Measurements from ENCODE around the gene SLC30A5. TPM values are rescaled to one million over a fixed set of nuclear protein-coding genes. Genes with fewer than 3 reads are reported as not detected.

Gene SLC30A5
- total RNA-seq (2013; cell fraction: nucleolus; rRNA removed), result 37.9 and 41.0 TPM in 2 replicates
- 50.1 and 60.4 TPM in 2 replicates for total RNA-seq (2014; rRNA removed)
- 38.5 and 45.1 TPM in 2 replicates for total RNA-seq (2014; rRNA removed; fragmentation: Illumina TruSeq; extraction: Trizol)
- total RNA-seq (2021), result 25.5 and 32.2 TPM in 2 replicates
- polyA plus RNA-seq (2011; ENCODE audit: low read depth), result 13.6 TPM
- polyA plus RNA-seq (2011; rRNA removed), result 41.5 and 45.6 TPM in 2 replicates
- polyA plus RNA-seq (2011; cell fraction: cytosol; rRNA removed), result 21.2 and 21.6 TPM in 2 replicates
- polyA plus RNA-seq (2011; cell fraction: nucleus; rRNA removed), result 21.4 and 26.0 TPM in 2 replicates
- polyA plus RNA-seq (2012), result 22.2 and 26.6 TPM in 2 replicates
- 38.3 and 48.0 TPM in 2 replicates for polyA plus RNA-seq (2014; fragmentation: Illumina TruSeq; extraction: Trizol)
- 10 to 100 TPM; 14.7 to 27.5 TPM for polyA plus RNA-seq (2014; fragmentation: Nextera tagmentation; extraction: Ambion mirVana)
- polyA plus RNA-seq (2014; rRNA removed), result 27.7 and 30.6 TPM in 2 replicates
- polyA plus RNA-seq (2016; fragmentation: Nextera tagmentation; extraction: Ambion mirVana), result 10 to 100 TPM; 64.5 to 67.9 TPM
- 39.9 and 59.1 TPM in 2 replicates for polyA minus RNA-seq (2011; rRNA and poly(A)+ RNA removed)
- 21.7 and 24.7 TPM in 2 replicates for polyA minus RNA-seq (2011; cell fraction: cytosol; rRNA and poly(A)+ RNA removed)
- polyA minus RNA-seq (2011; cell fraction: nucleus; rRNA and poly(A)+ RNA removed), result 10.2 and 18.8 TPM in 2 replicates
- percentile 75 among the genes with signal in this experiment for Bru-seq, nascent RNA
- BruChase-seq, experiment 1, labeled RNA remaining after a 6-hour chase, result percentile 77 among the genes with signal in this experiment
- percentile 78 among the genes with signal in this experiment for BruChase-seq, experiment 2, labeled RNA remaining after a 2-hour chase
- long read RNA-seq, experiment 1, full-length matches to known transcripts, result 26 of 35 reads
- long read RNA-seq, experiment 1, partial matches to known transcripts, result 4 of 35 reads
- long read RNA-seq, experiment 1, other reads (novel, unspliced or antisense), result 5 of 35 reads
- long read RNA-seq, experiment 2, partial matches to known transcripts, result 5 of 6 reads
- long read RNA-seq, experiment 2, other reads (novel, unspliced or antisense), result 1 of 6 reads

GRCh38 chr5:69093771-69094482 is at the start of gene SLC30A5:
Gene SLC30A5 (plus strand): TSS chr5:69094014. CDS start chr5:69094256, 242 bp downstream.
- Histone ChIP-seq H3K4me3 (peak within 1 kb of the TSS; percentile 87), H2AFZ (ENCODE audit: control insufficient read depth, low read depth, low read length) (peak within 1 kb of the TSS; percentile 90), H4K20me1 (ENCODE audit: control insufficient read depth, insufficient read depth) (no peaks in the 10 kb centered on the region), H3K27ac (ENCODE audit: control insufficient read depth, insufficient read depth) (peak within 1 kb of the TSS; percentile 57), H3K27me3 (replicated peaks in 1 of 2; ENCODE audit: control insufficient read depth in 2 of 2, insufficient read depth in 2 of 2, low read length in 1 of 2) (no peaks in the 10 kb centered on the region), H3K36me3 (ENCODE audit: control insufficient read depth in 2 of 2, insufficient read depth in 2 of 2, low read length in 1 of 2) (no peaks in the 10 kb centered on the region; a peak in 1 of 4 replicates), H3K4me2 (ENCODE audit: control insufficient read depth, insufficient read depth) (peak within 1 kb of the TSS; percentile 39), H3K4me1 (ENCODE audit: control insufficient read depth, insufficient read depth, low read length) (no peaks in the 10 kb centered on the region; the same call in 1 of the 2 replicates), H3K9ac (ENCODE audit: control insufficient read depth, insufficient read depth, low read length) (peak within 1 kb of the TSS; percentile 52), H3K9me3 (replicated peaks; ENCODE audit: control insufficient read depth, insufficient read depth, low read length) (no peaks in the 10 kb centered on the region), H3K79me2 (ENCODE audit: control insufficient read depth, insufficient read depth, low read length) (peaks cover 41% of the 10 kb centered on the region)
- ChIA-PET POLR2A (interaction anchor here (0.6 to 1.6 kb wide), 10 partner anchors 9 to 399 kb away, joined by 3 to 7 read pairs (median 3); partner anchors contain the start of genes CCDC125 and OCLN), RAD21 (ENCODE audit: unreplicated experiment) (interaction anchor here (0.6 to 2.0 kb wide), 22 partner anchors 10 to 374 kb away, joined by 3 to 31 read pairs (median 4); partner anchors contain the start of genes CCDC125, CCNB1, CDK7 and CENPH), CTCF (interaction anchor here (0.6 to 1.9 kb wide), 36 partner anchors 10 to 734 kb away, joined by 3 to 20 read pairs (median 6); partner anchors contain the start of genes CCDC125, CDK7 and CENPH), SMC1A (ENCODE audit: uncharacterized antibody, unreplicated experiment) (interaction anchor here (0.6 to 2.1 kb wide), 17 partner anchors 10 to 278 kb away, joined by 3 to 10 read pairs (median 4); partner anchors contain the start of genes CCNB1, CENPH and RAD17)
- under 1% methylated on average over 75 of the region's 79 CpGs for WGBS (ENCODE audit: insufficient coverage, insufficient replicate concordance, low lambda C conversion rate, missing lambda C conversion rate)
- no TSS peak for BruUV-seq (replicated peaks)
- ATAC-seq, result peak; percentile 99
- intact Hi-C loops (cut with micrococcal nuclease; ENCODE audit: unreplicated experiment) (loop anchor here (1.0 to 10.0 kb wide), 7 partner anchors 51 to 401 kb away; partner anchors contain the start of genes AK6, CCNB1, CENPH and OCLN), in situ Hi-C loops (cut with MboI) (no loop called here)
- peak; percentile 98 for DNase-seq (ENCODE audit: low read depth, low spot score)
- FAIRE-seq, result peak; percentile 100
- TF ChIP-seq LARP7 (IDR thresholded peaks at IDR 0.05) (peak; percentile 88), PBX3 (IDR thresholded peaks at IDR 0.05; ENCODE audit: insufficient replicate concordance, low read depth, low read length) (no peak), YY1 (IDR thresholded peaks at IDR 0.05; ENCODE audit: low read depth, low read length) (peak; percentile 74), NRF1 (conservative IDR thresholded peaks at IDR 0.05; ENCODE audit: low read depth, low read length) (peak; percentile 98), ATF2 (IDR thresholded peaks at IDR 0.05; ENCODE audit: low read length) (no peak), USF1 (IDR thresholded peaks at IDR 0.05; ENCODE audit: borderline replicate concordance, extremely low read length, insufficient read depth, low read depth, low read length) (no peak), MEF2B (IDR thresholded peaks at IDR 0.05; ENCODE audit: partially characterized antibody, poor library complexity, severe bottlenecking) (peak; percentile 87), E2F8 (IDR thresholded peaks at IDR 0.05; ENCODE audit: low read depth, partially characterized antibody) (no peak), MYB (IDR thresholded peaks at IDR 0.05; ENCODE audit: borderline replicate concordance, low read depth, low read length) (no peak), CHD1 (IDR thresholded peaks at IDR 0.05; ENCODE audit: low read depth, low read length) (no peak)

Measured in GM12878 (cell line).